SIG-M5 treated with dmso at 0.1 percent for 504 hours (cell line): ENCODE measurements around the gene SLC6A17.

ENCODE experiments used
- DNase-seq: peaks from one replicate; lab custom pipeline; 2025; ENCODE audit not compliant: unreplicated experiment; lab: John Stamatoyannopoulos, UW

Gene SLC6A17

GRCh38 chr1:110150330-110151174 lies at the start of gene SLC6A17:
TSS of gene SLC6A17 (plus strand) at chr1:110150494. CDS start at chr1:110166930, 16,436 bp downstream.
- no peak for DNase-seq

GRCh38 chr1:110102081-110102480 lies 48.2 kb upstream of the SLC6A17 start:
- DNase-seq, result peak; percentile 80

- peak; percentile 70 for DNase-seq
Measured at GRCh38 chr1:110106013-110106941, 44.0 kb upstream of the SLC6A17 start.

GRCh38 chr1:110107867-110108469 lies 42.3 kb upstream of the SLC6A17 start:
- DNase-seq, result no peak

DNA sequence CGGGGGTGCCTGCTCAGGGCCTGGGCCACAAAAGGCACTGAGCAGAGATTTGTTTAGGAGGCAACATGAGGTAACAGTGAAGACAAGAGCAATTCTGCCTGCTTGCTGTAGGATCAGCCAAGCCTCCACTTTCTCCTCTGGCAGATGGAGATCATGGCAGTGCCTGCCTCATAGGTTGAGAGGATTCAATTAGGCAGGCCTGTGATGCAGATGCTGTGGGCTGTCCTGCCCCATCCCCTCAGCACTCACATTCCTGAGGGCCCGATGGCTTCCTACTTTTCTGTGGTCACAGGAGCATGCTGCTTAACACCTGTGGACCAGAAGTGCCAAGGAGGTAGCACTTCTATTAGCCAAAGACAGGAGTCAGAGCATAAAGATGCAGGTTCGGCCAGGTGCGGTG lies 39.2 kb upstream of the SLC6A17 start:
- DNase-seq, result no peak

DNA sequence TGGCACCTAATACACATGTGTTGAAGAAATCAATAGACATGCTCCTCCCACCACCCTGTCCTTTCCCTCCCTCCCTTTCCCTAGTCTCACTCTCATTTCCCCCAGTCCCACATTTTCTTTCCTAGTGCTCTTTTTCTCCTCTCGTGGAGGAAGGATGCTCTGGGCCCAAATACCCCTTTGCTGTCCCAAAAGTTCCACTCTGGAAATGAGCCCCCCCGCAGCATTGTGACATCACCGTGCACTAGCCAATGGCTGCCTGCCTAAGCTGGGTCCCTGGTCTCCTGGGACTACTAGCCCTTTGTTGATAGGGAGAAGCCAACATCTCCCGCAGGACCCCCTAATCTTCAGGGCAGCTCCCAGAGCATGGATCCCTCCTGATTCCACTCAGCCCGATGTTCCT lies 38.2 kb upstream of the SLC6A17 start, which contains the start of gene UBL4B:
Gene UBL4B, plus strand, starts transcription at position 301 of the 400 bp plus-strand sequence. Its CDS starts 92 bp downstream, at position 393.
- DNase-seq, result no peak

- no peak for DNase-seq
Measured at GRCh38 chr1:110112656-110113055, 37.6 kb upstream of the SLC6A17 start.

DNA sequence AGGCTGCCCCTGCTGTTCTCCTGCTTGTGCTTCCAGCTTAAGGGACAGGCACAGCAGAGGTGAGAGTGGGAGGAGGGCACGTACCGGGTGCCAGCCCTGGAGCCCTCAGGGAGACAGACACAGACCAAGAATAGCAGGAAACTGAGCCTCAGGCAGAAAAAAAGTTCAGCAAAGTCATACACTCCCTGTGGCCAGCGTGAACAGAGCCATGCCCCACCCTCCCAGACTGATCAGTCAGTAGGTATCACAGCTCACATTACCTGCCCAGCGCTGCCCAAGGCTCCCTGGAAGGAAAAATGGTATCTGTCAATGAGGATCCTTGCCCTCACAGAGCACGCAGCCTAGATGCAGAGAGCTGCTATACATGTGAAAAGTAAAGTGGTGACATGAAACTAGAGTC lies 36.7 kb upstream of the SLC6A17 start:
- DNase-seq, result no peak

DNA sequence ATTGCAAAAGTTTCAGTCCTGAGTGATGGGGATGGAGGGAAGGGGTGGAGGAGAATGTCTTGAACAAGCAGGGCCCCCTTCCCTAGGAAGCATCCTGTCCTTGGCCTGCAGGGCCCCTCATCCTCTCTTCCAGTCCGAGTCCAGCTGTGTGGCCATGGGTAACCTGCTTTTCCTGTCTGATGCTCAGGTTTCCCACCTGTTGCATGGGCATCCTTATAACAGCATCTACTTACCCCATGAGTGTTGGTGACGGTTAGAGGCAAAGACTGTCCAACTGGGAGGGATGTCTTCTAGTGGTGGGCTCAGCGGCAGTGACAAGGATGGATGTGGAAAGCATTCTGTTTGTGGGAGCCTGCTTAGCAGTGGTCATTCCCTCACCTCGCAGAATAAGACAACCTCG lies 36.1 kb upstream of the SLC6A17 start:
- DNase-seq, result no peak

DNA sequence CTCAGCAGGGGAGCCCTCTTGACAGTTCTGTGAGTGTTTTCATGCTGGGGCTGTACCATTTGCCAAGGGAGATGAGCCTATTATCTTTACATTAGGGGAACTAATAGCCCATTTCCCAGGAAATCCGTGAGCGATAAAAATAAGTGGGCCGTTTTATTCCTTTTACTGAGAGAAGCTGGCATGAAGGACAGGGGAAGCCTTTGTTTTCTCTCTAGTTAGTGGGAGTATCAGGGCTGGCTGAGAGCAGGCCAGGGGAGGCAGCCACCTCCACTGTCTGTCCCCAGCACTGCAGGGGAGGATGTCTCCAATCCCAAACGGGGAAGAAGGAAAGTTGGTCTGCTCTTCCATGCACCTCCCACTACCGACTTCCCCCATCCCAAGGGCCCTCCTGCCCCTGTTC lies 35.5 kb upstream of the SLC6A17 start:
- no peak for DNase-seq

- DNase-seq, result no peak
Measured at GRCh38 chr1:110118636-110119396, 31.5 kb upstream of the SLC6A17 start.

DNA sequence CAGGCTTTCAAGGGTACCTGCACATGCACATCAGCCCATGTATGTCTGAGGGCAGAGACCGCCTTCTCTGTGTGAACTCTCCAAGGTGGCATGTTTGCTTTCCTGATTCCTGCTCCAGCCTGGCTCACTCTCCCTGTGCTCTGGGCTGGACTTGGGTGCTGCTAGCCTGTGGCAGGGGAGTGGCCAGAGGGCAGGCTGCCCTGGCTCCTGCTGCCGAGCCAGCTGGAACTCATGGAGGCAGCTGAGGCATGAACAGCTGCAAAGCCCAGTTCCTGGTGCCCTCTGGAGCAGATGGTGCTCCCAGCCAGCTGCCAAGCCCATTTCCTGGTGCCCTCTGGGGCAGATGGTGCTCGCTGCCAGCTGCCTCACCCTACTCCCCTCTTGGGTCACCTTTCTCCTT lies 30.5 kb upstream of the SLC6A17 start:
- DNase-seq, result no peak

GRCh38 chr1:110120960-110121561 lies 29.2 kb upstream of the SLC6A17 start:
- no peak for DNase-seq

GRCh38 chr1:110123224-110123623 lies 27.1 kb upstream of the SLC6A17 start:
- DNase-seq, result no peak

GRCh38 chr1:110125810-110126209 lies 24.5 kb upstream of the SLC6A17 start:
- DNase-seq, result no peak

DNA sequence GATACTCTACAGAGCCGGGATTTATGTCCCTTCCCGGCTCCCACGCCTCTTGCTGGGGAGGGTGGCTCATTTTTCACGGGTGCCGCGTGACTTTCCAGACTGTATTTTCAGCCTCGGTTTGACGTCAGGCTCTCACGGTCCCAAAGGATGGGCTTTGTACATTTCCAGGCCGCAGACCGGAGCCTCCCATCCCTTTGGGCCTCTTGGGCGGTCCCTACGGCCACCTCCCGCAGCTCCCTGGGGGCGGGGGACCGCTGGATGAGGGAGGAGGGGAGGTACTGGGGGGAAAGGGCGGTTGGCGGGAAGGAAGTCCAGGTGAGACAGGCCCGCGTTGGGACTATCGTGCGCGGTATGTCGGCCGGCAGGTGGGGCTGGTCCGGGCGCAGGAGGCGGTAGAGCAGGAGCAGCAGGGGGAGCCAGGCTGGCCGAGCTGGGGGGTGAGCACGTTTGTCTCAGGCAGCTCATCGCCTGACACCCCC lies 20.1 kb upstream of the SLC6A17 start:
- DNase-seq, result no peak

DNA sequence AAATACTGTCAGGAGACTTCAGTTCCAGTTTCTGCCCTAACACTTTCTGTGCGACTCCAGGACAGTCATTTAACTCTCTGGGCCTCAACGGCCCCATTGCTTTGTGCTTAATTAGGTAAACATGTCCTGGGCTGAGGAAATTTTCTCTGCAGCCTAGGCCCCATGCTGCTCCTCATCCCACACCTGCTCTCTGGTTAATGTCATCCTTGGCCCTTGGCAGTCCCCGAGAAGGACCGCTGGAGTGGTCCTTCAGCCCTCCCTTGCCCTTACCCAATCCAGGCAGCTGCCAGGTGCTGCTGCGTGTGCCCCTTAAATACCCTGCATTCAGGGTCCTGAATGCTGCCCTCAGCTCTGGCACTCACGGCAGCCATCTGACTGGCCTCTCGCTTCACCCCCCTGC lies 19.3 kb upstream of the SLC6A17 start:
- no peak for DNase-seq

DNA sequence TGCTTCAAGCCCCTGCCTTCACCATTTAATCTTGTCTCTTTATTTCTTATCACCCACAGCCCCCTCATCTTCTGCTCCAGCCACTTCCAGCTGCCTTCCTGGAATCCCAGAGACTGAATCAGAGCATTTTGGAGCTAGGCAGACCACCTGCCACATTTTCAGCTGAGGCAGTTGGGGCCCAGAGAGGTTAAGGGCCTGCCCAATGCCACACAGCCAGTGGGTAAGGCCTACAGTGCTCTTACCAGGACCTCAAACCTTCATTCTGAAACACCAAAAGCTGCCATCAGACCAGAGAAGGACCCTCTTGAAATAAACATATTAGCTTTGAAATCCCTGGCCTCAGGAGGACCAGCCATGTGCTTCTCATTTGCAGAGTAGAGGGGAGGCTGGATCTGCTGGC lies 17.6 kb upstream of the SLC6A17 start:
- DNase-seq, result no peak

DNA sequence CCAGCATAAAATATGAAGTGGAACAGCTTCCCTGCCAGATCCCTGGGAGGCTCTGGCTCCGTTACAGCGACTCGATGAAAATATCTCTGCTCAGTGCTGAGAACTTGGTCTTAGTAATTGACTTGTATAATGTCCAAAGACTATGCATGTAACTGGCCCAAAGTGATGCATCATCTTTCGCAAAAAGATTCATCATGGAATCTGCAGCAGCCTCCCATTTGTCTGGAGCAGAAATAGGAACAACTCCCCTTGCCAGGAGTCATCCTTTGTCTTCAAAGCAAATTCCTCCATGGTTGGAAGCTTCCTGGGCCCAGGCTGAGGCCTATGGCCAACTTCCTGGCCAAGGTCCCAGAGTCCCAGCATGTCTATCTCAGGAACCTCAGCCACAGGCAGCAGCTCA lies 16.9 kb upstream of the SLC6A17 start:
- no peak for DNase-seq

- no peak for DNase-seq
Measured at GRCh38 chr1:110134050-110134595, 16.2 kb upstream of the SLC6A17 start.
